Measurements from ENCODE around the gene METTL21A.
"Not testable (repeated sequence)": the region's sequence is repeated elsewhere in the genome, so short reads cannot be mapped to it uniquely, and the experiment has no call there.

The METTL21A gene

DNA sequence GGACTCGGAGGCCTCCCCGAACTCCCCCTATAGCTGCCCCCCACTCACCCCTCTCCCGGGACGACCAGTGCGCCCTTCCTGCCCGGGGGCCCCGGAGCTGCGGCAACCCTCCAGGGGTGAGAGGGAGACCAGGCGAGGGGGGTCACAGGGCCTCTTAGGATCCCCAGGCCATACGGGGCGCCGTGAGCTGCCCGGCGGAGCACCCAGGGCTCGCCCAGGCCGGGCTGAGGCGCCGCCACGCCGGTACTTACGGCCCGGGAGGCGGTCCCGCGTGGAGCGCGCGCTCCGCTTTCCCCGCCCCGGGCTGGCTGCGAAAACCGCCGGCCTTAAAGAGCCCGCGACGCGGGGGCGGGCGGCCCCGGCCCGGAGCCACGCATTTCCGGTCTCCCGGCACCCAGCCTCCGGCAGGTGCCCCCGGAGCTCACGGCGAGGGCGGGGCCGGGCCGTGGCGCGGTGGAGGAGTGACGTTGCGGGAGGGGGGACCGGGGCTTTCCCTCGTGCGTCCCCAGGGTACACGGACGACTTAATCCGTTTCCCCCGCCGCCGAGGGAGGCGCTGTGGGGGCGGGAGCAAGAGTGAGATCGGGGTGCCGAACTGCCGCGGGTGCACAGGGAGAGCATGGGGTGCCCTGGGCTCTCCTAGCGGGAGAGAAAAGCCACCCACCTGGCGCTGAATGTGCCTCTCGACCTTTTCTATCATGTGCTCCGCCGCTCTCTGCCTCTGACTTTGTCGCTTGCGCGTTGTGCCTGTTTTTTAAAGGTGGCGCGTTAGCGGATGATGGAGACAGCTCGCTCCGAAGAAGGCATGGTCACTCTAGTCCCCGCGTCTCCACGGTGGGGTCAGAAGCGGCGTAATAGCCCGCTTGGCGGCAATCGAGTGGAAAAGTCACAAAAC lies at the start of gene METTL21A:
Gene METTL21A, minus strand, starts transcription at position 381 of the 894 bp plus-strand sequence. CDS start 1,019 bp downstream, outside the sequence.
- peak; percentile 42 for DNase-seq

DNA sequence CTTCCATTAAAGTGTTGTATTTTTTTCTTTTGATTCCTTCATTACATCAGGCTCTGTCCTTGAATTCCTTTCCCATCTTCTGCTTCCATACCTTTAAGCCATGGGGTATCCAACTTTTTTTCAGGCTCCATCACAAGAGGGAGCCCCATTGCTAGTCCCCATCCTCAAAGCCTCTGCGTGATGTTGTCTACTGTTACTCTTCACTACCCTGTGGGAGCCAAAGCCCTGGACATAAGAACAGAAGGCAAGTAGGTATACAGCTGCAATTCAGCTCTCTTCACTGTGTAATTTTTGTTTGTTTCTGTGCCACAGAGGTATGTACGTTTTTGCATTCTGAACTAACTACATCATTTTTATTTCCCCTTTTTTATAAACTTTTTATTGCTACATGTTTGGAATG lies 49.6 kb upstream of the METTL21A start:
- DNase-seq, result no peak

DNA sequence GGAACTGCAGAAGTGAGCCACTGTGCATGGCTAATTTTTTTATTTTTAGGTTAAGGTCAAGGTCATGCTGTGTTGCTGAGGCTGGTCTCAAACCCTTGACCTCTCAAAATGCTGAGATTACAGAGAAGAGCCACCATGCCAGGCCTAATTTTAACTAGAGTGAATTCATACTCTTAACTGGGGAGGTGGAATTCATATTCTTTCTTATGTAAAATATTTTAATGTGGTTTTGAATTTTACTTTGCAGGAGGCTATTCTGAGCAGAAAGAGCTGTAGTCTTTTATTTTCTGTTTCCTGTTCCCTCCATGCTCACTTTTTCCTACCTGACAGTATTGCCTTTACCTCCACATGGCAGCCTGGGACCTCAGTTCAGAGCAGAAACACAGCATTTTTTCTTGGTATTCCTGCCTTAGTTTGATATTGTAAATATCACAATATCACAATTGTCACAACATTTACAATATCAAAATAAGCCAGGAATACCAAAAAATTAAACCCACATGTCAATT lies 49.1 kb upstream of the METTL21A start:
- DNase-seq, result no peak

DNA sequence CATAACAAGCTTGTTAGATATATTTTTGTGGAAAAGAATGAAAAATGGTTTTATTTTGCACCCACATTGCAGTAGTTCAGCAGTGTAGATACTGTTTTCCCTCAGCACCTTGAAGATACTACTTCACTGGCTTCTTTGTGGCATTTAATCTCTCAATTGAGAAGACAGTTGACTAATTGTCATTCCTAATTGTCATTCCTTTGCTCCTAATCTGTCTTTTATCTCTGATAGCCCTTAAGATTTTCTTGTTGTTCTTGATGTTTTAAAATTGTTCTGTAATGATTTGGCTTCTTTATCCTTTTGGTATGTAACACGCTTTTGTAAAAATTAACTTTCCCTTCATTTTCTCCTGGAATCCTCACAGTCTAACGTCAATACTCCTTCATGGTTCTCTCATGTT lies 48.2 kb upstream of the METTL21A start:
- DNase-seq, result no peak

DNA sequence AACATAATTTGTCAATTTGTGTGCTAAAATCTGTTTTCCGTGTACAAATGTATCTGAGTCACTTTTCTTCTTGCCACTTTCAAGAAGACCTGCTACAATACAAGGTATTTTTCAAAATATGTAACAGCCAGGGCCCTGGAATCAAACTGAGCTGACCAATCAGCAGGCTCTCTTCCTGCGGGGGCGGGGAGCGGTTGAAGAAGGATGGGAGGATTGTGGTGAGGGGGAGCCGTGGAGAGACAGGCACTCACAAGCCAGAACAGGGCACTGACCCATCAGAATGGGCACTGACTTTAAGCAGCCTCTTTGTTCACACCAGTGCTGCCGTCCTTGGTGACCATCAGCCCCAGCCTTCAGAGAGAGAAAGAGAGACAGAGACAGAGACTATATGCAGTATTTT lies 45.7 kb upstream of the METTL21A start:
- no peak for DNase-seq

DNA sequence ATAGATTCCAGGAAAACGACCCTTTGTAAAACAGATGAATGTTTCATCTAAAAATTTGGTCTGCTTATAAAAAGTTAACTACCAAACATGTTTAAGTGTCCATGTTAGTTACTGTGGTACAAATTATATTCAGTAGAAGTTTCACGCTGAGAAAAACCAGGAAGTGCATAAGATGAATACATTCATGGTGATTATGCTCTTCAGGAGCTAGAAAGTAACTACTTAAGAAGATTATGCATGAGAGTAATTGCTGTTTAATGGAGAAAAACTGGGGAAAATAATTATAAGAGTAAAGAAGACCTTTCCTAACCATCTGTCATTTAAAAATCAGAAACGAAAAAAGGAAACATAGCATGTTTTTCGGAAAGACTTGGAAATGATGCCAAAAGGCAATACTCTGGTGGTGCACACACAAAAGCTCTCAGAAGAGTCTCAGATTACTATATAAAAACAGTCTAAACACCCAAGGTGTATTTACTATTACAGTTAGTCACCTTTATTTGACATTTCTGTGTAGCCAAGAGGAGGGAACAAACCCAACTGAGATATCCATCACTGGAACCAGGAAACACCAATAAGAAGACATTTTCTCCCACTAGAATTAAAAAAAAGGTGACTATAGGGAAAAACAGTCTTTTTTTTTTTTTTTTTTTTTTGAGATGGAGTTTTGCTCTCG lies 38.8 kb upstream of the METTL21A start:
- no peak for DNase-seq

DNA sequence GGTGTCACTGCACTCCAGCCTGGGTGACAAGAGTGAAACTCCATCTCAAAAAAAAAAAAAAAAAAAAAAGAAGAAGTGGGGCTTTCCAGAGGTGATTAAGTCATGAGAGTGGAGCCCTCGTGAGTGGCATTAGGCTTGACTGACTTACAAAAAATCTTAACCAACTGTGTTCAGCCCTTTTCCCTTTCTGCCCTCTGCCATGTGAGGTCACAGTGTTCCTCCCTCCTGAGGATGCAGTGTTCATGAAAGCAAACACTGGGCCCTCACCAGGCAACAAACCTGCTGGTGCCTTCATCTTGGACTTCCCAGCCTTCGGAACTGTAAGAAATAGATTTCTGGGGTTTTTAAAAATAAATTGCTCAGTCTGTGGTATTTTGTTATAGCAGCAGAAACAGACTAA lies 37.0 kb upstream of the METTL21A start:
- DNase-seq, result no peak

DNA sequence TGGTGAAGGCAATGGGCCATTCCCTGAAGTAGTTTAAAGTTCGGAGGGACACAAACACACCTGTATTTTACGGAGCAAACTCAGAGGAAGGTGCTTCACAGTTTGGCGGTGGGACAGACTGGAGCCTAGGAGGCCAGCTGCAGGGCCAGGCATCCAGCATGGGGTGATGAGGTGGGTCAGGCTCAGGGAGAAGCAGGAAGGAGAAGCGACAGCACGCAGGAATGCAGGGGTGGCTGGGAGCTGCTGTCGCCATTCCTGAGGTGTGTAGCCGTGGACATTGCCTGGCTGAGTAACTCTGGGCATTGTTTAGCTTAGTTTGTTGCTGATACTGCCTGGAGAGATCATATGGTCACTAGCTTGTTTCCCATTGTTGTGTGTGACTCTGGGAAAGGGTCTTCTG lies 35.8 kb upstream of the METTL21A start:
- DNase-seq, result no peak

DNA sequence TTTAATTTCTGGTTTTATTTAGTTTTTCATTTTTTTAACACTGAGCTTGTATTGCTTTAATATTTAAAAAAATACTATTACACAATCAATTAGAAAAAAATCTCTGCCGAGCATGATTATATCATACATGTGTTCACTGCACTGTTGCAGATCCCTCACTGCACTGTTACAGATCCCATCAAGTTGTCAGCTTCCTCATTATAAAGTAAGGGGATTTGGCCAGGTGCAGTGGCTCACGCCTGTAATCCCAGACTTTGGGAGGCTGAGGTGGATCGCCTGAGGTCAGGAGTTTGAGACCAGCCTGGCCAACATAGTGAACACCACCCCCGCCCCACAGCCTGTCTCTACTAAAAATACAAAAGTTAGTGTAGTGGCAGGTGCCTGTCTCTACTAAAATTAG lies 33.0 kb upstream of the METTL21A start:
- no peak for DNase-seq

DNA sequence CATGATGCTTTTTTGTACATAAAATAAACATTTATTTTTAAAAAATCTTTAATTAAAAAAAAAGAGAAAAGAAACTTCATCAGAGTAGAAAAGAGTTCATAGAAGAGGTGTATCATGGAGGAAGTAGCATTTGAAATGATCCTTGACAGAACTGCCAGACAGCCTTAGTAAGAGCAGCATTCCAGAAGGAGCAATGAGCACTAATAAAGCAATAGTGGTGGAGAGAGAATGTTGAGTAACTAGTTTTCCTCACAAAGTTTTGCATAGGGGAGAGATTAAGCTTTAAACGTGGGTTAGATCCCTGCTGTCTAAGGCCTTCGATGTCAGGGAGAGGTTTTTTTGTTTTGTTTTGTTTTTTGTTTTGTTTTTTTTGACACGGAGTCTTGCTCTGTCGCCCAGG lies 29.8 kb upstream of the METTL21A start:
- DNase-seq, result no peak

DNA sequence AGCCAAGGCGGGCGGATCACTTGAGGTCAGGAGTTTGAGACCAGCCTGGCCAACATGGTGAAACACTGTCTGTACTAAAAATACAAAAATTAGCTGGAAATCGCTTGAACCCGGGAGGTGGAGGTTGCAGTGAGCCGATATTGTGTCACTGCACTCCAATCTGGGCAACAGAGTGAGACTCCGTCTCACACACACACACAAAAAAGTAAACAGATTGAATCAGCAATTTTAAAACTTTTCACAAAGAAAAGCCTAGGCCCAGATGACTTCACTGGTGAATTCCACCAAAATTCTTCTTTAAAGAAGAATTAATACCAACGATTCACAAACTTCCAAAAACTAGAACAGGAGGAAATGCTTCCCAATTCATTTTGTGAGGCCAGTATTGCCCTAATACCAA lies 21.4 kb upstream of the METTL21A start:
- DNase-seq, result not testable (repeated sequence)

DNA sequence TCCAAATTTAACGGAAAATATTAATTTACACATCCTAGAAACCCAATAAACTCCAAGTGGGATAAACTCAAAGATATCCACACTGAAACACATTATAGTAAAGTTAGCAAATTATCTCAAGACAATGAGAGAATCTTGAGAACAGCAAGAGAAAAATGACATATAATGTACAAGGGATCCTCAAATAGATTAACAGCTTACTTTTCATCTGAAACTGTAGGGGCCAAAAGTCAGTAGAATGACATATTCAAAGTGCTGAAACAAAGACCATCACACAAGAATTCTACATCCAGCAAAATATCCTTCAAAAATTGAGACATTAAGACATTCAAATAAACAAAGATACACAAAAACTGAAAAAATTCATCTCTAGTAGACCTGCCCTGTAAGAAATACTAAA lies 18.7 kb upstream of the METTL21A start:
- no peak for DNase-seq

DNA sequence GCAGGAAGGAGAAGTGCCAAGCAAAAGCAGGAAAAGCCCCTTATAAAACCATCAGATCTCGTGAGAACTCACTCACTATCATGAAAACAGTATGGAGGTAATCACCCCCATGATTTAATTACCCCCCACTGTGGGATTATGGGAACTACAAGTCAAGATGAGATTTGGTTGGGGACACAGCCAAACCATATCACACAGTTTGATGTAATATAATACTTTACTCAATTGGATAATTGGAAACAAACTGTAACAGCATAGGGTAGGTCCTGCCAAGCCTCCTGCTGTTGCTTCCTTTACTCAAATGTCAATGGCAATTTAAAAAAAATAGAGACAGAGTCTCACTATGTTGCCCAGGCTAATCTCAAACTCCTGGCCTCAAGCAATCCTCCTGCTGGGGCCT lies 15.5 kb upstream of the METTL21A start:
- DNase-seq, result no peak

DNA sequence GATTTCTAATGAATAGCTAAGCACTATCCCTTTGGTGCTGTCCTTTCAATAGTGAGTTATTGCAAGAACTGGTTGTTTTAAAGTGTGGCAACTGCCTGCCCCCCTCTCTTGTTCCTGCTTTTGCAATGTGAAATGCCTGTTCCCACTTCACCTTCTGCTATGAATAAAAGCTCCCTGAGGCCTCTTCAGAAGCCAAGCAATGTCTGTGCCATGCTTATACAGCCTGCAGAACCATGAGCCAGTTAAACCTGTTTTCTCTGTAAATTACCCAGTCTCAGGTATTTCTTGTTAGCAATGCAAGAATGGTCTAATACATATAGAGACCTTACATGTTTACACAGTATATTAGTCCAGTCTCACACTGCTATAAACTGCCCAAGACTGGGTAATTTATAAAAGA lies 15.0 kb upstream of the METTL21A start:
- no peak for DNase-seq

DNA sequence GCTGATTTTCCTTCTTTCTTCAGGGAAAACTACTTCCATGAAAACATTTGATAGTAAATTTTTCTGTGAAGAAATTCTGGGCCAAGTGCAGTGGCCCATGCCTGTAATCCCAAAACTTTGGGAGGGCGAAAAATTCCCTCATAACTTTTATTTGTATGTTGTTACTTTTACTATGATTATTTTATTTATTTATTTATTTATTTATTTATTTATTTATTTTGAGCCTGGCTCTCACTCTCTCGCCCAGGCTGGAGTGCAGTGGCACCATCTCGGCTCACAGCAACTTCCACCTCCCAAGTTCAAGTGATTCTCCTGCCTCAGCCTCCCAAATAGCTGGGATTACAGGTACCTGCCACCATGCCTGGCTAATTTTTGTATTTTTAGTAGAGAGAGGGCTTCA lies 14.1 kb upstream of the METTL21A start:
- DNase-seq, result not testable (repeated sequence)

DNA sequence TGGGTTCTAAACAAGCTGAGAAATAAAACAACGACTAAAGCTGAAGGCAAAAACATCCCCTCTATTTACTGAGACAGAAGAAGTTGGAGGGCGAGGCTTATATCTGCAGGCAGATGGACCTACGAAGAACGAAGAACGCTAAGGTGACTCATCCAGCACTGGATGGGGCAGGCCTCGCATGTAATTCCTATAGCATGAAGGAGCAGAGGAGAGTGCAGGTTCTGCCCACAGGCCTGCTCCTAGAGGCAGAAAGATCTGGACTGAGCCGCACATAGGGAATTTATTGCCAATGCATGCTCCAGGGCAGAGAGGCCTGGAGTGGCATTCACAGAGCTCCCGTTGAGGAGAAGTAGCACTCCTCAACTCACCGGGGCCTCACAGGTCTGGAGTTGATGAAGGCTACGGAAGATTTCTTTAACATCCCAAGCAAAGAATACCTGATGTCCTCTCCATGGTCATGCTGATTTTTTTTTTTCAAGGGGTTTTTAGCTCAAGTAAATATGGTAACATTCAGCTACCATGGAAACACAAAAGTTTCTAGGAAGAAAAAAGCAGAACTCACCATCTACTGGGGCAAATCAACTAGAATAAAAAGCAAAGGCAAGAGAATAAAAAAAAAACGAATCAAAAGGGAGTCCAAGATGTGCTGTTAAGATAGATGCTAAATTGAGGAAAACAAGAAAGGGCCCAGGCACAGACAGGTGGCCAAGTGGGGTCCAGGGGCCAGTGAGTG lies 10.4 kb upstream of the METTL21A start:
- DNase-seq, result no peak

DNA sequence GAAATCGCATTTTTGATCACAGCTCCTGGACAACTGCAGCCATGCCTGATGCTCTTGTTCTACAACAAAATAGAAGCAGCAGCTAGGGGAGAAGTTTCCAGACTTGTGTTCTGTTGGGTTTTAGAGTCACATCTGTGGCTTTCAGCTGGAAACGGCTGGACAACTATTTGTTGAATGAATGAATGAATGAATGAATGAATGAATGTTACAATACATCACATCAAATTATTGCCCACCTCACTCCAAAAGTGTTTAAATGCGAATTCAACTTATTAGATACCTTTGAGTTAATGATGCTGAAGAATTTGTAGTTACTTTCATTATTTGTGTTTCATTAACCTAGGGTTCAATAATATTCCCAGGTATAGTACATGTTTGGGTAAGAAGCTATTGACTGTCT lies 8.5 kb upstream of the METTL21A start:
- no peak for DNase-seq

DNA sequence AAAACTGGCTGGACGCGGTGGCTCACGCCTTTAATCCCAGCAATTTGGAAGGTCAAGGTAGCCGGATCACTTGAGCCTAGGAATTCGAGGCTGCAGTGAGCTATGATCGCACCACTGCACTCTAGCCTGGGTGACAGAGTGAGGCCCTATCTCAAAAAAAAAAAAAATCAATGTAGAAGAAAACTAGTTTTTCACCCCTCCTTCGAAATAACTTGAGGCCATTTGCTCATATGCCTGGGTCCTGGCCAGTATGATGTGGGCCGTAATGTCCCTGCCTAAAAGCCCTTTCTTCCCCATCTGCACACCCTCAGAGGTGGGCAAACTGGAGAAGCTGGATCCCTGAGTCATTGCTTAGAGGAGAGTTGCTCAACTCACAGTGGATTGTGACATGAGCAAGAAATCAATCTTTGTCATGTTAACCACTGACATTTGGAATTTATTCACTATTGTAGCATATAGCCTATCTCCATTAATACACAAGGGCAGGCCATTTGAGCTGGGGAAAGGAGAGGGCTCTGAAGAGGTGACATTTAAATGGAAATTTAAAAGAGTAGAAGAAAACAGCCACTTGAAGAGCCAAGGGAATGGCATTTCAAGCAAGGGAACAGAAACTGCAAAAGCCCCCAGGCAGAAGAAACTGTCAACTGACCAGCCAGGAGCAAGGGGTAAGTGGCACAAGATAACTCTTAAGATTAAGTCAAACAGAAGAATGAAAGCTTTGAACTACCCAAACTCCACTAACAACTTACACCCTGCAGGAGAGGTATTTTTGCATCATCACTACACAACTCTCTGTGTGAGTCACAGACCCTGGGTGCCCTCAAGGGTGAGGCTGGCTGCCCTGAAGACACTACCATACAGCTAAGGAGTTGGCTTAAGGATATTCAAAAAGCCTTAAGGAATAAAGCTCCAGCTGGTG lies 7.6 kb upstream of the METTL21A start:
- DNase-seq, result no peak

DNA sequence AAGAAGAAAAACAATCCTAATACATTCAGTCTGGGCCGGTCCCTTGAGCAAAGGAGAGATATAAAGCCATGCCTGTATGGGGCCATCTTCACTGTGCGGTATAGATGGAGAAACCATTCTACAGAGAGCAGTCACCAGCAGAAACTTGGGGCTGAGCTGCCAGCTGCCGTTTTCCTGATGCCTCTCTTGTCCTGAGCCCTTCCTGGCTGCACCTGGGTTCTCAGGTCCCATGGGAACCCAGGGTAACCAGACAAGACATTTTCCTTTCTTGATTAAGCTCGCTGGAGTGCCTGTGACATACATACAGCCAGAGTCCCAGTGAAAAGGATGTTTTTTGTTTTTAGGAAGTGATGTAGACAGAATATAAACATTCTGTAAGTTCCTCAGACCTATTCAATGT lies 5.3 kb upstream of the METTL21A start:
- no peak for DNase-seq

DNA sequence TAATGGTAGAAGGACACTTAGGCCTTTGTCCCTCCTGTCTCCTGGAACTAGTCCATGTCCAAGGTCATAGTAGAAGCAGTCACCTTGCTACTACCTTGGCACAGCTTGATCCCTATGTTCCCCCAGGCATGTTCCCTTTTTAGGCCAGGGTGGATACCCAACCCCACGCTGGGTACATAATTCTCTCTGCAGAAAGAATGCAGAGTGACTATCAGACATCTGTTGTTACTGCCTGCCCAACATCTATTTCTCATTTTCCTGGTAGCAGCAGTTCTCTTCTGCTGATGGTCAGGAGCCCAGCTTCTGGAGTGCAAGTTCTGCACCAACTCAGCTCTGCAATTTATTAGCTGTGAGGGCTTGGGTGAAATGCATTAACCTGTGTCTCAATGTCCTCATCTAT lies 4.4 kb upstream of the METTL21A start:
- DNase-seq, result no peak

DNA sequence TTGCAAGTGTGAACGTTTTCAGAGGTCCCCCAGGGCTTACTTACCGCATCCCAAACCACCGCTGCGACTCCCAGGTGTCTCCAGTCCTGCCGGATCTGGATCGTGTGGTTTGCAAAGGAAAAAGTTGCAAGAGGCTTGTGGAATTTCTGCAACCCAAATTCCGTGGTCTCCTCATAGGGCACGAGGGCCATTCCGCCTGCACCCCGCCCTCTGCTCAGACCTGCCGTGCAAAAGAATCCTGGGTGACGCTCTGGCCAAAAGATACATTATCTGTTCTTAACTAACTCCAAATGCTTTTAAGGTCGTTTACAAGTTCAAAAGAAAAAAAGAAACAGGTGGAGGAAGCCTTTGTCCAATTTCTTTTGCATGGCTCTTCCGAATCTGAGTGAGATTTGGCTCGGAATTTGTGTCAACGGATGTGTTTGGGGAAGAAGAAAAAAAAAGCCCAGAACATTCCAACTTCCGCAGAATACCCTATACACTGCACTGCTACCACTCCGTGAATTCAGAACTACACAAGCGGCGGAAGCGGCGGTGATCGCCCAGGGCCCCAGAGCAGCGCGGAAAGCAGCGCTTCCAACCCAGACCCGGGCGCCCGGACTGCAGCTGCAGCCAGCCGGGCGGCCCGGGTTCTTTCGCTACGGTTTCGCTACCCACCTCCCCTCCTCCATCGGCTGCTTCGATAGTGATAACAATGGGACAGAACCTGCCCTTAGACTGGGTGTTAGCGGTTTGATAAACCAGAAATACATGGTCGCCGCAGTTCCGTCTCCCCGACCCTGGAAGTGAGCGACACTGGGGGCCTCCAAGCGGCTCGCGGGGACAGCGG lies 795 bp downstream of the METTL21A start:
- peak; percentile 9 for DNase-seq

Data from NCI-H1048 (cell line).